H9 (cell line): ENCODE measurements around the gene CDH4. TPM values are rescaled to one million over a fixed set of nuclear protein-coding genes. Genes with fewer than 3 reads are reported as not detected.
A peak's percentile ranks its signal among the peaks of the same experiment; 100 is the strongest.

Experiments
- DNase-seq: peaks from one replicate; pipeline ENCODE4 v3.0.0-alpha.2; 2017
- H2AFZ ChIP-seq: one replicate; pipeline ENCODE4 v1.6.1; 2013; ENCODE audit warnings: mild to moderate bottlenecking, low read length, control low read depth, moderate library complexity
- H2AK5ac ChIP-seq: 2 replicates; pipeline ENCODE4 v1.6.1; 2013; ENCODE audit warnings: low read length, control low read depth, mixed read lengths; ENCODE audit not compliant: insufficient read length
- H2BK120ac ChIP-seq: one replicate; pipeline ENCODE4 v1.6.1; 2013; ENCODE audit warnings: low read depth, mild to moderate bottlenecking, low read length, control low read depth, inconsistent platforms; ENCODE audit not compliant: poor library complexity, severe bottlenecking
- H2BK12ac ChIP-seq: 2 replicates; pipeline ENCODE4 v1.6.1; 2013; ENCODE audit warnings: low read length, control low read depth, mixed read lengths, low read depth; ENCODE audit not compliant: insufficient read length
- H2BK15ac ChIP-seq: 2 replicates; pipeline ENCODE4 v1.6.1; 2013; ENCODE audit warnings: low read depth, low read length, control low read depth
- H2BK20ac ChIP-seq: one replicate; pipeline ENCODE4 v1.6.1; 2013; ENCODE audit warnings: low read depth, mild to moderate bottlenecking, low read length, control low read depth, inconsistent platforms; ENCODE audit not compliant: poor library complexity, severe bottlenecking
- H2BK5ac ChIP-seq: 2 replicates; pipeline ENCODE4 v1.6.1; 2013; ENCODE audit warnings: low read length, control low read depth, mixed read lengths; ENCODE audit not compliant: insufficient read length
- H3K14ac ChIP-seq: 2 replicates; pipeline ENCODE4 v1.6.1; 2013; ENCODE audit warnings: low read length, control low read depth; ENCODE audit not compliant: insufficient read depth
- H3K18ac ChIP-seq: 2 replicates; pipeline ENCODE4 v1.6.1; 2013; ENCODE audit warnings: low read depth, mild to moderate bottlenecking, mixed read lengths, low read length, control low read depth; ENCODE audit not compliant: insufficient read length
- H3K23ac ChIP-seq: 2 replicates; pipeline ENCODE4 v1.6.1; 2013; ENCODE audit warnings: low read length, control low read depth, mixed read lengths, low read depth; ENCODE audit not compliant: insufficient read length
- H3K23me2 ChIP-seq: 2 replicates; pipeline ENCODE4 v1.6.1; 2013; ENCODE audit warnings: low read depth, mild to moderate bottlenecking, mixed read lengths, low read length, control low read depth; ENCODE audit not compliant: insufficient read length, poor library complexity, severe bottlenecking
- H3K27ac ChIP-seq: 2 replicates; pipeline ENCODE4 v1.5.1; 2013; ENCODE audit warnings: low read length, control low read depth, mixed read lengths, low read depth; ENCODE audit not compliant: insufficient read length
- H3K27me3 ChIP-seq: 2 replicates; pipeline ENCODE4 v1.6.1; 2013; ENCODE audit warnings: low read length, control low read depth, inconsistent platforms; ENCODE audit not compliant: insufficient read depth
- H3K4ac ChIP-seq: 2 replicates; pipeline ENCODE4 v1.6.1; 2013; ENCODE audit warnings: low read depth, mild to moderate bottlenecking, control low read depth, inconsistent platforms, low read length, moderate library complexity
- H3K4me1 ChIP-seq: 2 replicates; pipeline ENCODE4 v1.6.1; 2013; ENCODE audit warnings: low read length, control low read depth, inconsistent platforms; ENCODE audit not compliant: insufficient read depth
- H3K4me2 ChIP-seq: 2 replicates; pipeline ENCODE4 v1.6.1; 2013; ENCODE audit warnings: low read length, control low read depth, mixed read lengths; ENCODE audit not compliant: insufficient read length, insufficient read depth
- H3K56ac ChIP-seq: 2 replicates; pipeline ENCODE4 v1.6.1; 2013; ENCODE audit warnings: low read depth, mild to moderate bottlenecking, mixed read lengths, low read length, control low read depth; ENCODE audit not compliant: insufficient read length
- H3K79me1 ChIP-seq: 2 replicates; pipeline ENCODE4 v1.6.1; 2013; ENCODE audit warnings: low read depth, mild to moderate bottlenecking, moderate library complexity, low read length, control low read depth, inconsistent platforms; ENCODE audit not compliant: insufficient read depth, poor library complexity, severe bottlenecking
- H3K79me2 ChIP-seq: 2 replicates; pipeline ENCODE4 v1.6.1; 2013; ENCODE audit warnings: low read length, control low read depth, inconsistent platforms; ENCODE audit not compliant: insufficient read depth
- H3K9ac ChIP-seq: 2 replicates; pipeline ENCODE4 v1.6.1; 2013; ENCODE audit warnings: low read length, control low read depth, mixed read lengths; ENCODE audit not compliant: insufficient read length; ENCODE audit errors: extremely low read depth
- H3K9me3 ChIP-seq: one replicate; pipeline ENCODE4 v1.6.1; 2013; ENCODE audit warnings: low read depth, low read length, inconsistent platforms; ENCODE audit not compliant: control insufficient read depth
- H3T11ph ChIP-seq: one replicate; pipeline ENCODE4 v1.6.1; 2013; ENCODE audit warnings: mild to moderate bottlenecking, low read length, control low read depth, inconsistent platforms
- H4K20me1 ChIP-seq: one replicate; pipeline ENCODE4 v1.6.1; 2013; ENCODE audit not compliant: control insufficient read depth, insufficient read length, insufficient read depth
- H4K5ac ChIP-seq: 2 replicates; pipeline ENCODE4 v1.6.1; 2013; ENCODE audit warnings: low read depth, mild to moderate bottlenecking, mixed read lengths, low read length, control low read depth; ENCODE audit not compliant: insufficient read length
- H4K8ac ChIP-seq: replicated peaks from 2 replicates; pipeline ENCODE4 v1.6.1; 2013; ENCODE audit warnings: low read length, control low read depth, mixed read lengths, low read depth; ENCODE audit not compliant: insufficient read length
- H4K91ac ChIP-seq: 2 replicates; pipeline ENCODE4 v1.6.1; 2013; ENCODE audit warnings: low read depth, mild to moderate bottlenecking, moderate library complexity, mixed read lengths, low read length, control low read depth; ENCODE audit not compliant: insufficient read length
- H3K27ac Mint-ChIP-seq, 3 experiments: 2 replicates in 2 of 3; 3 replicates in 1 of 3; pipeline ENCODE4 v1.8.0; 2020 to 2021; ENCODE audit warnings: mixed read lengths in 3 of 3, mild to moderate bottlenecking in 1 of 3, moderate library complexity in 1 of 3
- H3K27me3 Mint-ChIP-seq: 2 replicates; pipeline ENCODE4 v1.8.0; 2021; ENCODE audit warnings: low read depth, mild to moderate bottlenecking, moderate library complexity, mixed read lengths
- H3K36me3 Mint-ChIP-seq, 3 experiments: 2 replicates in 2 of 3; 3 replicates in 1 of 3; pipeline ENCODE4 v1.8.0; 2020 to 2021; ENCODE audit warnings: low read depth in 3 of 3, mixed read lengths in 3 of 3; ENCODE audit not compliant: insufficient read depth in 1 of 3
- H3K4me1 Mint-ChIP-seq, 2 experiments: 2 replicates each; pipeline ENCODE4 v1.8.0; 2020; ENCODE audit warnings: mixed read lengths in 2 of 2
- H3K4me3 Mint-ChIP-seq, 2 experiments: 2 replicates in 1 of 2; 3 replicates in 1 of 2; pipeline ENCODE4 v1.8.0; 2020 to 2021; ENCODE audit warnings: mild to moderate bottlenecking in 2 of 2, mixed read lengths in 2 of 2, moderate library complexity in 1 of 2
- H3K9me3 Mint-ChIP-seq, 2 experiments: 2 replicates in 1 of 2; 3 replicates in 1 of 2; pipeline ENCODE4 v1.8.0; 2020; ENCODE audit warnings: mild to moderate bottlenecking in 2 of 2, mixed read lengths in 2 of 2, moderate library complexity in 1 of 2
- WGBS: extraction: QIAGEN DNeasy Blood & Tissue Kit; methylation state at CpG from one replicate; pipeline ENCODE4 v1.1.7; 2013; ENCODE audit warnings: missing lambda C conversion rate, low lambda C conversion rate, mixed read lengths; ENCODE audit not compliant: insufficient read length; ENCODE audit errors: extremely low coverage; 5-methylcytosine and 5-hydroxymethylcytosine counted together
- total RNA-seq: library from RNA; stranded (reverse); gene quantifications from 2 replicates; pipeline ENCODE4 v1.2.1, GENCODE V29; 2021
- TF ChIP-seq, protein P1 (sequence below): fragments of 200-600 bp; sonication (generic); conservative IDR thresholded peaks from 3 replicates; pipeline ENCODE4 v1.8.0; 2021; ENCODE audit warnings: antibody characterized with exemption, mild to moderate bottlenecking

The CDH4 gene
- total RNA-seq, 1 experiment from 2014 or later: 3.0 TPM

DNA sequence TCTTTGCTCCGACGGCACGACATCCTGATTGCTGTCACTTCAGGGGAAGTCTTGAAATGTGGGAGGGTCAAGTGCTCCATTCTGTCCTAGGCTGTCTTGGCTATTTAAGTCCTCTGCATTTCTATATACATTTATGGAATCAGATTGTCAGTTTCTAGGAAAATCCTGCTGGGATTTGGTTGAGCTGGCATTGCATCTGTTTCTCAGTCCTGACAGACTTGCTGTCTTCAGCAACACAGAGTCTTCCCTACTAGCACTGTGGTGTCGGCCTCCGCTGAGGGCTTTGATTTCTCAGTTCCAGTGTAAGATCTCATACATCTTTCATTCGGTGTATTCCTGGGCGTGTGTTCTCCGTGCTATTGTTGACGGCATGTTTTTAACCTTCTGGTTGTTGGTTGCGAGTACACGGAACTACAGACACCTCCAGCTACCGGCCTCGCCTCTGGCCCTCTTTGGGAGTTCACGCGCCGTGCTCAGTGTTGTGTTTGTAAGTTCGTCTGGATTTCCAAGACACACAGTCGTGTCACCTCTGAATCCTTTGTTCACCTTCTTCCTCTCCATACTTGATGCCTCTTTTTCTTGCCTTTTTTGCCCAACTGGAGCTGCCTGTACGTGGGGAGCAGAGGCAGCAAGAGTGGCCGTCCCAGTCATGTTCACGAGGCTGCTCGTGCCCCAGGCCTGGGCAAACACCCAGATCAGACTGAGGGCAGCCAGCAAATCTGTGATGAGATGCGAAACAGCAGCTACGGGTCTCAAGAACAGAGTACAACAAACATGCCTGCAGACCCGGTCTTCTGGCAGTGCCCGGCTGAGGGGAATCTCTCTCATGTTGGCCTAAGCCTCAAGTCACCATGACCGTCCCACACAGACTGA, 720.8 kb downstream of the CDH4 start:
- Histone ChIP-seq H3K23ac (no peak overlapping the region), H4K91ac (no peak overlapping the region), H3K23me2 (no peaks in the 10 kb centered on the region), H2AK5ac (no peak overlapping the region), H4K20me1 (no peaks in the 10 kb centered on the region), H3K4ac (no peak overlapping the region), H2BK20ac (no peak overlapping the region), H2BK5ac (no peak overlapping the region), H3T11ph (no peak overlapping the region), H3K27me3 (peaks cover 2% of the 10 kb centered on the region; the same call in 1 of the 2 replicates), H3K79me1 (no peaks in the 10 kb centered on the region), H3K79me2 (no peaks in the 10 kb centered on the region), H2AFZ (no peak overlapping the region), H2BK15ac (no peak overlapping the region), H3K9me3 (no peaks in the 10 kb centered on the region), H3K56ac (no peak overlapping the region), H3K9ac (no peak overlapping the region), H2BK120ac (no peak overlapping the region), H3K14ac (no peak overlapping the region), H3K4me1 (no peaks in the 10 kb centered on the region), H4K8ac (no peak overlapping the region), H2BK12ac (no peak overlapping the region), H3K27ac (no peak overlapping the region), H3K18ac (no peak overlapping the region), H3K4me2 (no peak overlapping the region), H4K5ac (no peak overlapping the region)
- Mint-ChIP-seq H3K36me3 (peaks cover 20 to 39% (median 32%) of the 10 kb centered on the region in 3 experiments; a peak in 6 of 7 replicates), H3K27ac (peak overlapping the region in 1 of 3 experiments; percentile 26; a peak in 1 of 7 replicates), H3K9me3 (no peaks in the 10 kb centered on the region), H3K27me3 (no peaks in the 10 kb centered on the region; the same call in 1 of the 2 replicates), H3K4me3 (no peak overlapping the region), H3K4me1 (peaks cover 2 to 7% of the 10 kb centered on the region in 2 experiments; a peak in 3 of 4 replicates)
- no CpG with 5 or more reads among the region's 27 CpGs for WGBS
- TF ChIP-seq, protein P1, sequence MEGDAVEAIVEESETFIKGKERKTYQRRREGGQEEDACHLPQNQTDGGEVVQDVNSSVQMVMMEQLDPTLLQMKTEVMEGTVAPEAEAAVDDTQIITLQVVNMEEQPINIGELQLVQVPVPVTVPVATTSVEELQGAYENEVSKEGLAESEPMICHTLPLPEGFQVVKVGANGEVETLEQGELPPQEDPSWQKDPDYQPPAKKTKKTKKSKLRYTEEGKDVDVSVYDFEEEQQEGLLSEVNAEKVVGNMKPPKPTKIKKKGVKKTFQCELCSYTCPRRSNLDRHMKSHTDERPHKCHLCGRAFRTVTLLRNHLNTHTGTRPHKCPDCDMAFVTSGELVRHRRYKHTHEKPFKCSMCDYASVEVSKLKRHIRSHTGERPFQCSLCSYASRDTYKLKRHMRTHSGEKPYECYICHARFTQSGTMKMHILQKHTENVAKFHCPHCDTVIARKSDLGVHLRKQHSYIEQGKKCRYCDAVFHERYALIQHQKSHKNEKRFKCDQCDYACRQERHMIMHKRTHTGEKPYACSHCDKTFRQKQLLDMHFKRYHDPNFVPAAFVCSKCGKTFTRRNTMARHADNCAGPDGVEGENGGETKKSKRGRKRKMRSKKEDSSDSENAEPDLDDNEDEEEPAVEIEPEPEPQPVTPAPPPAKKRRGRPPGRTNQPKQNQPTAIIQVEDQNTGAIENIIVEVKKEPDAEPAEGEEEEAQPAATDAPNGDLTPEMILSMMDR: no peak
- DNase-seq: no peak
